ENCODE results near the gene LELP1.

Gene LELP1

GRCh38 chr1:153229076-153229829 is 26.0 kb downstream of the LELP1 start:
- DNase-seq (ENCODE audit: low read depth in 2 of 2): peak in 1 of 2 donors; percentile 1

DNA sequence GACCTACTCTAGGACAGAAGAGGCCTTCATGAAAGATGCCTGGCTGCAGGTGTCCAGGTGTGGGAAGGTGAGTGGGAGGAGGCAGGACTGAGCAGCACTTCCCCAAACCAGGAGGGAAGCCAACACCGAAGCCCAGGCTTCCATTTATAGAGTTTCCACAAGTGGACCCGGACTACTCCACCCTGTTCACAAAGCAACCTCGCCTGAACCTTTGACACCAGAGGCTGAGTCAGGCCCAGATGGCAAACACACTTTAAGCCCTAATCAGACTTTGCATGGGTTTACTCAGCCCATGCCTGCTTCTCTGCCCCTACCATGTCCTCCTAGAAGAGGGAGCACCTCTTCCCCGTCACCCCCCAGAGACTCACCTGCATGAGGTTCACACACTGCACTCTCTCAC is 28.1 kb downstream of the LELP1 start:
- no peak for DNase-seq (ENCODE audit: low read depth in 2 of 2)

DNA sequence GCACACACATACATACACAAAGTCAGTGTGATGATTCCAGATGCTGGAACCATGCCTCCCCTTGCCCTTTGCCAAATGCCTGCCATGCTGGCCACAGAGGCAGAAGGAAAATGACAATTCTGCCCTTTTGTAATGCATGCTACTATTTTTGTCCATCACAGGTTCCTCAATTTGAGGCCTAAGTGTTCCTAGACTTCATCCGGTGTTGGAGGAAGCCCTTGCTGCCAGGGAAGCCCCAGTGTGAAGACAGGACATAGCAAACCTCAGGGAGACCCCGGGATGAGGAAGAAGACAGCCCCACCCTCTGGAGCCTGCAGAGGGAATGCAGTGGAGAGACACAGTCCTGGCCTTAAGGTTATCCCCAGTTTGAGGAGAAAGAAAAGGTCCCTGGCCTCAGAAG is 28.6 kb downstream of the LELP1 start:
- no peak for DNase-seq (ENCODE audit: low read depth in 2 of 2)

GRCh38 chr1:153232553-153232952 is 29.3 kb downstream of the LELP1 start:
- no peak for DNase-seq (ENCODE audit: low read depth in 2 of 2)

GRCh38 chr1:153233448-153233847 is 30.2 kb downstream of the LELP1 start:
- DNase-seq (ENCODE audit: low read depth in 2 of 2): no peak

GRCh38 chr1:153238527-153238926 is 35.3 kb downstream of the LELP1 start:
- no peak for DNase-seq (ENCODE audit: low read depth in 2 of 2)

- DNase-seq (ENCODE audit: low read depth in 2 of 2): no peak
Observed at GRCh38 chr1:153242160-153242559, 38.9 kb downstream of the LELP1 start.

- DNase-seq (ENCODE audit: low read depth in 2 of 2): no peak
Observed at GRCh38 chr1:153245466-153245865, 42.2 kb downstream of the LELP1 start.

DNA sequence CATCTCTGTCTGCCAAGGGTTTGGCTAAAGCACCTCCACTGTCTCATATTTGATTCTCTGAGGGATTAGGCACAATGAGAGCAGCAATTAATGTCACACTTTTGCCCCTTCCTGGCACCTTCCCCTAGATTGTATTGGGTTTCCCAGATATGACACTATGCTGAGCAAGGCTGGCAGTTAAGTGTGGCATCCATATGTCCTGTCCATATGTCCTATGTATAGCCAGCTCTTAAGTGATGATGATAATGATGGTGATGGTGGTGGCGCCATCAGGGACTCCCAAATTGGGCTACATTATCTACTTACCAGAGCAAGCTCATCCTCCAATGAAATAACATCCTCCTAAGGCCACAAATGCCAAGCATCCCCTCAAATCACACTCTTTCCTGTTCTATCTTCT is 42.8 kb downstream of the LELP1 start:
- no peak for DNase-seq (ENCODE audit: low read depth in 2 of 2)

GRCh38 chr1:153246825-153247224 is 43.6 kb downstream of the LELP1 start:
- DNase-seq (ENCODE audit: low read depth in 2 of 2): no peak

GRCh38 chr1:153248176-153248879 is 45.1 kb downstream of the LELP1 start:
- no peak for DNase-seq (ENCODE audit: low read depth in 2 of 2)

DNA sequence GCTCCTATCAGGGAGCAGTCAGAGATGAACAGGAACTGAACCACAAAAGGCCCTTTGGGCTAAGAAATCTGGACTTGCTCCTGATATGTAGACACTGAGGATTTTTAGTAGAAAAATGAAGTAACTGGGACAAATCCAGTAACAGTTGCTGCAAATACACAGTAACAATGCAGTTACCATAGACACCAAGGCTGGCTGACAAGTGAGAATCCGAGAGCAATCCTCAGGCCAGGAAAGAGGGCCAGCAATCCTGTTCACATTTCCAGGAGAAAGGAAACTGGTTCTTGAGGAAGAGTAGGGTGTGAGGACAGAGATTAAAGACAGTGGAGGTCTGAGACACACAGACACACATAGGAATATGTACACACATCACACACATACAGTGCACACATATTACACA is 46.9 kb downstream of the LELP1 start:
- no peak for DNase-seq (ENCODE audit: low read depth in 2 of 2)

- DNase-seq (ENCODE audit: low read depth in 2 of 2): no peak
Observed at GRCh38 chr1:153251087-153251486, 47.9 kb downstream of the LELP1 start.

- DNase-seq (ENCODE audit: low read depth in 2 of 2): no peak
Observed at GRCh38 chr1:153251562-153251961, 48.3 kb downstream of the LELP1 start.

DNA sequence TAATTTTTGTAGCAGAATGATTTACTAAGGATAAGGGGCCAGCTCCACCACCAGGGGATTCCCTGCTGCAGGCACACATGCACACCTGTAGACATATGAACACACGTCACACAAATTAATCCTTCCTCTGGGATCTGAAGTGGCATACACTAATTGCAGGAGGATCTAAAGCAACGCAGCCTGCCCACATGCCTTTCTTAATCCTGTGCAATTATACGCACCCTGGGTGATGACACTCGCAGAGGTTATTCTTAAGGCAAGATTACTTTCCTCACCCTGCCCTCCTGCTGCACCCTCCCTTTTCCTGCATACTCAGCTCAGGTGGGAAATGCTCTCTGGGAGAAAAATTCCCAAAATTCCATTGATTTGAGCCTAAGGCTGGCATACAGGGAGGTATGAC is 48.8 kb downstream of the LELP1 start:
- no peak for DNase-seq (ENCODE audit: low read depth in 2 of 2)

- DNase-seq (ENCODE audit: low read depth in 2 of 2): no peak
Observed at GRCh38 chr1:153253076-153253475, 49.8 kb downstream of the LELP1 start.

DNA sequence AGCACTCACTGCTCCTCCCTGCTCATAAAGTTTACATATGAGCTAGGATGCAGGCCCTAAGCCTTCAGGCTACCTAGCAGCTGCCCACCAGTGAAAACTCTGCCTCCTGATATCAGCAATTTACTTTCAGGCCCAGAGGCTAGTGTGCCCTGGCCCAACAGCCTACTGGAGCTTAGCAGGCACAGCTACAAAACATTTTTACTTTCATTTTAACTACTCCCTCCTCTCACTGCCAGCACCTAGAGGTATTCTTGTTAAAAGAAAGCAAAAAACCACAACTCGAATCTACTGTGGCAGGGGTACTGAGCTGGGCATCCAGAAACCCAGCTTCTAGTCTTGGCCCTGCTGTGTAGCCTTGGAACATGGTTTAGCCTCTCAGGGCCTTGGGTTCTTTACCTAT is 50.5 kb downstream of the LELP1 start:
- no peak for DNase-seq (ENCODE audit: low read depth in 2 of 2)

All from stimulated activated CD8-positive, alpha-beta memory T cell treated with anti-CD3 and anti-CD28 coated beads, Interleukin-7, amount 100 ng/mL, for 4 hours (primary cell).